Mesenteric fat pad (tissue), 1 donor: ENCODE data around the gene VPS13A. TPM values are rescaled to one million over a fixed set of nuclear protein-coding genes. Genes with fewer than 3 reads are reported as not detected.
"Not testable (repeated sequence)": the region's sequence is repeated elsewhere in the genome, so short reads cannot be mapped to it uniquely, and the experiment has no call there.

Experiments
- DNase-seq: peaks from one replicate; pipeline ENCODE4 v3.0.0-alpha.2; 2020; ENCODE audit warnings: low spot score
- total RNA-seq: library from RNA; stranded (reverse); fragmentation: NEBNext Ultra II Directional; extraction: Animal tissue kit (Norgen Biotek cat#: 25700); gene quantifications from one replicate; pipeline ENCODE4 v1.2.1, GENCODE V29; 2021
- donor health status: DM: yes; HTN: yes; CAD: no.

VPS13A gene
- total RNA-seq, 1 donor from 2014 or later: 26.8 TPM

- DNase-seq: no peak
Observed at GRCh38 chr9:77421506-77422265, 244.4 kb downstream of the VPS13A start.

GRCh38 chr9:77422969-77423368, 245.6 kb downstream of the VPS13A start:
- DNase-seq: no peak

- no peak for DNase-seq
Observed at GRCh38 chr9:77423841-77424240, 246.5 kb downstream of the VPS13A start.

GRCh38 chr9:77424993-77425392, 247.7 kb downstream of the VPS13A start:
- DNase-seq: no peak

GRCh38 chr9:77426712-77427111, 249.4 kb downstream of the VPS13A start:
- no peak for DNase-seq

- DNase-seq: no peak
Observed at GRCh38 chr9:77427256-77427927, 250.1 kb downstream of the VPS13A start.

GRCh38 chr9:77429928-77430327, 252.6 kb downstream of the VPS13A start:
- DNase-seq: no peak

- DNase-seq: no peak
Observed at GRCh38 chr9:77432053-77432452, 254.7 kb downstream of the VPS13A start.

GRCh38 chr9:77433675-77434445, 256.5 kb downstream of the VPS13A start:
- DNase-seq: no peak

GRCh38 chr9:77435277-77435676, 257.9 kb downstream of the VPS13A start:
- no peak for DNase-seq

- DNase-seq: no peak
Observed at GRCh38 chr9:77435688-77436087, 258.4 kb downstream of the VPS13A start.

- DNase-seq: no peak
Observed at GRCh38 chr9:77438653-77439052, 261.3 kb downstream of the VPS13A start.

GRCh38 chr9:77440057-77440456, 262.7 kb downstream of the VPS13A start:
- DNase-seq: no peak

- not testable (repeated sequence) for DNase-seq
Observed at GRCh38 chr9:77441124-77441523, 263.8 kb downstream of the VPS13A start.

- no peak for DNase-seq
Observed at GRCh38 chr9:77442436-77442835, 265.1 kb downstream of the VPS13A start.

- no peak for DNase-seq
Observed at GRCh38 chr9:77447646-77448045, 270.3 kb downstream of the VPS13A start.

GRCh38 chr9:77449240-77450084, 272.1 kb downstream of the VPS13A start:
- DNase-seq: no peak

GRCh38 chr9:77450085-77450475, 272.7 kb downstream of the VPS13A start:
- no peak for DNase-seq

GRCh38 chr9:77451507-77451906, 274.2 kb downstream of the VPS13A start:
- DNase-seq: no peak

- DNase-seq: no peak
Observed at GRCh38 chr9:77453825-77454647, 276.7 kb downstream of the VPS13A start.
